ENCODE data around the gene UBA7. TPM values are rescaled to one million over a fixed set of nuclear protein-coding genes. Genes with fewer than 3 reads are reported as not detected.

UBA7 gene
- total RNA-seq, 1 donor from 2014 or later = 1.6 TPM

Small RNAs within 50 kb of the gene (small RNA-seq; reads per million reads assigned to genes)
- not detected for gene COX6CP14
- gene RN7SL217P = not detected

Other genes with a start within 250 kb of the UBA7 start
- 66.0 TPM for gene APEH, start 139.6 kb downstream of the UBA7 start, total RNA-seq
- gene MST1, start 124.5 kb downstream of the UBA7 start, total RNA-seq = 6.9 TPM
- gene RNF123, start 124.4 kb downstream of the UBA7 start, total RNA-seq = 25.3 TPM
- gene AMIGO3, start 94.3 kb downstream of the UBA7 start, total RNA-seq = not detected
- gene GMPPB, start 90.0 kb downstream of the UBA7 start, total RNA-seq = 9.4 TPM
- 51.4 TPM for gene IP6K1, start 27.4 kb downstream of the UBA7 start, total RNA-seq
- not detected for gene CDHR4, start 14.1 kb downstream of the UBA7 start, total RNA-seq
- 14.3 TPM for gene INKA1, start 10.7 kb downstream of the UBA7 start, total RNA-seq
- 2.0 TPM for gene TRAIP, start 42.6 kb upstream of the UBA7 start, total RNA-seq
- gene CAMKV, start 56.0 kb upstream of the UBA7 start, total RNA-seq = 180 TPM
- 0.41 TPM for gene MST1R, start 89.9 kb upstream of the UBA7 start, total RNA-seq
- 14.7 TPM for gene MON1A, start 115.9 kb upstream of the UBA7 start, total RNA-seq
- 79.5 TPM for gene RBM6, start 126.2 kb upstream of the UBA7 start, total RNA-seq